ENCODE measurements around the gene DGKD. TPM values are rescaled to one million over a fixed set of nuclear protein-coding genes. Genes with fewer than 3 reads are reported as not detected.

Gene DGKD
- total and polyA plus RNA-seq, 10 of the 15 experiments (the other 5 are each of a cell fraction or from before 2014, with no cell fraction given), result 2.7 to 81.9 (median 27.0) TPM

DNA sequence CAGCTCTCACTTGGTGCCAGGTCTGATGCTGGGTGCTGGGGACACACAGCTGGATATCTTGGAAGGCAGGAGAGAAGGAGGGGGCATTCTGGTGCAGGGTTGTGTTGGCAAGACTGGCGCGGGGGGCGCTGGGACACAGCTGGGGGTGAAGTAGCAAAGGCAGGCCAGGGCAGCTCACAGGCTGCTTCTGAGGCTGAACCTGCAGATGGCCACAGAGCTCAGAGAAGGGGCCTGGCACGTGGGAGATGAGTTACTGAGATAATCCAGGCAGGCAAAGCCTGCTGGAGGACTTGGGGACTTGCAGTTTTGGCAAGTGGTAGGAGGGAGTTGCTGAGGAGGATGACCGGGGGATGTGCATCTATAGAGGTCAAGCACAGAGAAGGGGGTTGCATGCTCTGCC, 16.2 kb upstream of the DGKD start:
- ATAC-seq (no peak; the same call in 2 of the 3 replicates), FAIRE-seq (no peak), DNase-seq (ENCODE audit: low read depth, low spot score) (no peak)
- Histone ChIP-seq H3K36me3 (ENCODE audit: control insufficient read depth in 2 of 2, insufficient read depth in 2 of 2, low read length in 1 of 2) (no peaks in the 10 kb centered on the region), H3K9me3 (replicated peaks; ENCODE audit: control insufficient read depth, insufficient read depth, low read length) (no peaks in the 10 kb centered on the region), H3K4me2 (ENCODE audit: control insufficient read depth, insufficient read depth) (no peak overlapping the region), H2AFZ (ENCODE audit: control insufficient read depth, low read depth, low read length) (no peak overlapping the region), H3K4me3 (no peak overlapping the region), H3K79me2 (ENCODE audit: control insufficient read depth, insufficient read depth, low read length) (no peaks in the 10 kb centered on the region), H4K20me1 (ENCODE audit: control insufficient read depth, insufficient read depth) (no peaks in the 10 kb centered on the region), H3K27me3 (replicated peaks in 1 of 2; ENCODE audit: control insufficient read depth in 2 of 2, insufficient read depth in 2 of 2, low read length in 1 of 2) (no peaks in the 10 kb centered on the region; a peak in 1 of 4 replicates), H3K9ac (ENCODE audit: control insufficient read depth, insufficient read depth, low read length) (no peak overlapping the region), H3K27ac (ENCODE audit: control insufficient read depth, insufficient read depth) (no peak overlapping the region), H3K4me1 (ENCODE audit: control insufficient read depth, insufficient read depth, low read length) (peaks cover 4% of the 10 kb centered on the region; the same call in 1 of the 2 replicates)
- ChIA-PET SMC1A (ENCODE audit: uncharacterized antibody, unreplicated experiment) (no interaction called here), POLR2A (no interaction called here), CTCF (interaction anchor here (0.9 to 1.1 kb wide), 2 partner anchors 9 kb away, joined by 3 read pairs; no protein-coding TSS in a partner anchor), RAD21 (ENCODE audit: unreplicated experiment) (no interaction called here)
- WGBS (ENCODE audit: insufficient coverage, insufficient replicate concordance, low lambda C conversion rate, missing lambda C conversion rate), result 76% methylated on average over 5 of the region's 5 CpGs
- no TSS peak for BruUV-seq (replicated peaks)
- in situ Hi-C loops (cut with MboI) (no loop called here), intact Hi-C loops (cut with micrococcal nuclease; ENCODE audit: unreplicated experiment) (no loop called here)
- TF ChIP-seq, protein P1, sequence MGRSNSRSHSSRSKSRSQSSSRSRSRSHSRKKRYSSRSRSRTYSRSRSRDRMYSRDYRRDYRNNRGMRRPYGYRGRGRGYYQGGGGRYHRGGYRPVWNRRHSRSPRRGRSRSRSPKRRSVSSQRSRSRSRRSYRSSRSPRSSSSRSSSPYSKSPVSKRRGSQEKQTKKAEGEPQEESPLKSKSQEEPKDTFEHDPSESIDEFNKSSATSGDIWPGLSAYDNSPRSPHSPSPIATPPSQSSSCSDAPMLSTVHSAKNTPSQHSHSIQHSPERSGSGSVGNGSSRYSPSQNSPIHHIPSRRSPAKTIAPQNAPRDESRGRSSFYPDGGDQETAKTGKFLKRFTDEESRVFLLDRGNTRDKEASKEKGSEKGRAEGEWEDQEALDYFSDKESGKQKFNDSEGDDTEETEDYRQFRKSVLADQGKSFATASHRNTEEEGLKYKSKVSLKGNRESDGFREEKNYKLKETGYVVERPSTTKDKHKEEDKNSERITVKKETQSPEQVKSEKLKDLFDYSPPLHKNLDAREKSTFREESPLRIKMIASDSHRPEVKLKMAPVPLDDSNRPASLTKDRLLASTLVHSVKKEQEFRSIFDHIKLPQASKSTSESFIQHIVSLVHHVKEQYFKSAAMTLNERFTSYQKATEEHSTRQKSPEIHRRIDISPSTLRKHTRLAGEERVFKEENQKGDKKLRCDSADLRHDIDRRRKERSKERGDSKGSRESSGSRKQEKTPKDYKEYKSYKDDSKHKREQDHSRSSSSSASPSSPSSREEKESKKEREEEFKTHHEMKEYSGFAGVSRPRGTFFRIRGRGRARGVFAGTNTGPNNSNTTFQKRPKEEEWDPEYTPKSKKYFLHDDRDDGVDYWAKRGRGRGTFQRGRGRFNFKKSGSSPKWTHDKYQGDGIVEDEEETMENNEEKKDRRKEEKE (IDR thresholded peaks at IDR 0.05), result no peak
- TF ChIP-seq, protein P2, sequence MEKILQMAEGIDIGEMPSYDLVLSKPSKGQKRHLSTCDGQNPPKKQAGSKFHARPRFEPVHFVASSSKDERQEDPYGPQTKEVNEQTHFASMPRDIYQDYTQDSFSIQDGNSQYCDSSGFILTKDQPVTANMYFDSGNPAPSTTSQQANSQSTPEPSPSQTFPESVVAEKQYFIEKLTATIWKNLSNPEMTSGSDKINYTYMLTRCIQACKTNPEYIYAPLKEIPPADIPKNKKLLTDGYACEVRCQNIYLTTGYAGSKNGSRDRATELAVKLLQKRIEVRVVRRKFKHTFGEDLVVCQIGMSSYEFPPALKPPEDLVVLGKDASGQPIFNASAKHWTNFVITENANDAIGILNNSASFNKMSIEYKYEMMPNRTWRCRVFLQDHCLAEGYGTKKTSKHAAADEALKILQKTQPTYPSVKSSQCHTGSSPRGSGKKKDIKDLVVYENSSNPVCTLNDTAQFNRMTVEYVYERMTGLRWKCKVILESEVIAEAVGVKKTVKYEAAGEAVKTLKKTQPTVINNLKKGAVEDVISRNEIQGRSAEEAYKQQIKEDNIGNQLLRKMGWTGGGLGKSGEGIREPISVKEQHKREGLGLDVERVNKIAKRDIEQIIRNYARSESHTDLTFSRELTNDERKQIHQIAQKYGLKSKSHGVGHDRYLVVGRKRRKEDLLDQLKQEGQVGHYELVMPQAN (conservative IDR thresholded peaks at IDR 0.05), result no peak
- TF ChIP-seq YY1 (IDR thresholded peaks at IDR 0.05; ENCODE audit: low read depth, low read length) (no peak), JUNB (IDR thresholded peaks at IDR 0.05) (no peak), RCOR1 (conservative IDR thresholded peaks at IDR 0.05; ENCODE audit: low read depth, low read length) (no peak)
